Stimulated activated CD4-positive, alpha-beta T cell treated with anti-CD3 and anti-CD28 coated beads, Interleukin-12 subunit alpha, Interleukin-12 subunit beta, amount 100 ng/mL, for 24 hours (primary cell): ENCODE results near the gene SELENOV.
A peak's percentile ranks its signal among the peaks of the same experiment; 100 is the strongest.

Experiments used
- DNase-seq, 2 experiments: peaks; one replicate each; pipeline ENCODE4 v3.0.0-alpha.2; 2020; ENCODE audit warnings: low read depth in 2 of 2

The SELENOV gene

GRCh38 chr19:39520541-39521484 is 5.9 kb downstream of the SELENOV start:
- no peak for DNase-seq

GRCh38 chr19:39524495-39524894 is 9.6 kb downstream of the SELENOV start:
- DNase-seq, result no peak

GRCh38 chr19:39525205-39525604 is 10.3 kb downstream of the SELENOV start:
- DNase-seq, result no peak

- no peak for DNase-seq
Observed at GRCh38 chr19:39531834-39532232, 16.9 kb downstream of the SELENOV start.

- DNase-seq, result peak; percentile 91 to 92
Observed at GRCh38 chr19:39532233-39533002, 17.5 kb downstream of the SELENOV start, which contains the start of gene EID2B. Gene EID2B (minus strand): TSS chr19:39532852. CDS start chr19:39532802, 50 bp downstream.

GRCh38 chr19:39533003-39533512 is 18.1 kb downstream of the SELENOV start:
- no peak for DNase-seq

GRCh38 chr19:39533791-39534190 is 18.9 kb downstream of the SELENOV start:
- DNase-seq, result no peak

GRCh38 chr19:39539165-39539517 is 24.2 kb downstream of the SELENOV start:
- DNase-seq, result no peak

GRCh38 chr19:39539518-39540332 is 24.8 kb downstream of the SELENOV start, which contains the start of gene EID2:
Gene EID2 (minus strand): TSS chr19:39540161. CDS start chr19:39540079, 82 bp downstream.
- peak; percentile 90 to 91 for DNase-seq

- no peak for DNase-seq
Observed at GRCh38 chr19:39540333-39540673, 25.4 kb downstream of the SELENOV start.

- no peak for DNase-seq
Observed at GRCh38 chr19:39542206-39542605, 27.3 kb downstream of the SELENOV start.

GRCh38 chr19:39543477-39543857 is 28.5 kb downstream of the SELENOV start:
- DNase-seq, result no peak

- DNase-seq, result no peak
Observed at GRCh38 chr19:39544226-39544903, 29.4 kb downstream of the SELENOV start.

- no peak for DNase-seq
Observed at GRCh38 chr19:39544911-39545310, 30.0 kb downstream of the SELENOV start.

- no peak for DNase-seq
Observed at GRCh38 chr19:39546599-39546998, 31.7 kb downstream of the SELENOV start.

- no peak for DNase-seq
Observed at GRCh38 chr19:39550197-39550596, 35.3 kb downstream of the SELENOV start.

- DNase-seq, result no peak
Observed at GRCh38 chr19:39553082-39553652, 38.2 kb downstream of the SELENOV start.

GRCh38 chr19:39554701-39555311 is 39.9 kb downstream of the SELENOV start:
- DNase-seq, result no peak

- no peak for DNase-seq
Observed at GRCh38 chr19:39555883-39556282, 40.9 kb downstream of the SELENOV start.
